ENCODE measurements around the gene HIKESHI. TPM values are rescaled to one million over a fixed set of nuclear protein-coding genes. Genes with fewer than 3 reads are reported as not detected.

HIKESHI gene
- total and polyA plus RNA-seq, 2 of the 8 experiments (the other 6 are each of a cell fraction or from before 2014, with no cell fraction given): 65.4 to 90.2 TPM

DNA sequence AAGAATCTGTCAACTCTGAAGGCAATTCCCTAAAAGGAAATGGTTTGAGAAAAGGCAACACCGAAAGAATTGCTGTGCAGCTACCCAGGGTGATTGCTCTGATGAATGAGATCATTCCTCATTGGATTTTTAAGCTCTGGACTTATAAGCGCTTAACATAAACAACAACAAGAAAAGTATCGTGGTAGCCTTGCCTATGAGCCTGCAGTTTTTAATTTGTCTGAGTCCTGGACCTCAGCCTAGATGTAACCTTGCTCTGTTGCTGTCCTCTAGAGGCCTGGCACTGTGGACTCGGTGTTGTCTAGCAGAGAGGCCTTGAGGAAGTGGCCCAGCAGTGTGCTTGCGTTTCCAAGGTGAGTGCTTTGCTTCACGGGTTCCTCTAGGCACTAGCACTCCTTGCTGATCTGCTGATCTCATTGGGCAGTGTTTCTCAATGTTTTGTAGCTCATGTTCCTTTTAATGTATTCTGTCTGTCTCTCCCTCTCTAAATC lies 93.1 kb downstream of the HIKESHI start (continued):
- TF ChIP-seq SP2 (IDR thresholded peaks at IDR 0.05; ENCODE audit: low read length) (no peak), RNF2 (IDR thresholded peaks at IDR 0.05; ENCODE audit: borderline replicate concordance, low read depth, low read length, missing control alignments, poor library complexity, severe bottlenecking) (no peak), EZH2 (IDR thresholded peaks at IDR 0.05; ENCODE audit: low read depth, low read length, severe bottlenecking) (no peak), BACH1 (IDR thresholded peaks at IDR 0.05; ENCODE audit: low read length) (no peak), RBBP5 (IDR thresholded peaks at IDR 0.05; ENCODE audit: borderline replicate concordance, low read depth, low read length) (no peak), ATF2 (IDR thresholded peaks at IDR 0.05; ENCODE audit: low read length) (no peak), BRCA1 (IDR thresholded peaks at IDR 0.05; ENCODE audit: low read depth, low read length) (no peak), POLR2A (IDR thresholded peaks at IDR 0.05; ENCODE audit: control extremely low read depth in 1 of 2, low read depth in 2 of 2, low read length in 2 of 2) (no peak)

Small RNAs within 50 kb of the gene (small RNA-seq; reads per million reads assigned to genes)
- gene RN7SL225P (ENCODE audit: insufficient read depth): not detected

Other genes with a start within 250 kb of the HIKESHI start
- gene PICALM, start 233.2 kb upstream of the HIKESHI start, total RNA-seq (2021; fragmentation: NEBNext Ultra II Directional; extraction: Animal tissue kit (Norgen Biotek cat#: 25700)): 63.5 and 69.4 TPM in 2 replicates
- 49.7 and 71.3 TPM in 2 replicates for gene PICALM, start 233.2 kb upstream of the HIKESHI start, polyA plus RNA-seq (2011; rRNA removed)
- 26.8 and 26.9 TPM in 2 replicates for gene EED, start 57.5 kb upstream of the HIKESHI start, total RNA-seq (2021; fragmentation: NEBNext Ultra II Directional; extraction: Animal tissue kit (Norgen Biotek cat#: 25700))
- gene EED, start 57.5 kb upstream of the HIKESHI start, polyA plus RNA-seq (2011; rRNA removed): 7.0 and 12.6 TPM in 2 replicates
- gene CCDC81, start 72.6 kb downstream of the HIKESHI start, total RNA-seq (2021; fragmentation: NEBNext Ultra II Directional; extraction: Animal tissue kit (Norgen Biotek cat#: 25700)): 0.58 and 1.4 TPM in 2 replicates
- gene CCDC81, start 72.6 kb downstream of the HIKESHI start, polyA plus RNA-seq (2011; rRNA removed): 0.20 and 0.30 TPM in 2 replicates